HL-60 (cell line): ENCODE results near the gene MYO16.
A peak's percentile ranks its signal among the peaks of the same experiment; 100 is the strongest.

Source experiments
- DNase-seq, 2 experiments: peaks; one replicate each; pipeline ENCODE4 v3.0.0-alpha.2; 2010 to 2020; ENCODE audit warnings: low read depth in 1 of 2, low spot score in 1 of 2
- H3K27ac ChIP-seq: fragments of 250-450 bp; sonication (Bioruptor Pico); replicated peaks from 2 replicates; pipeline ENCODE4 v1.5.1; 2020; ENCODE audit warnings: mild to moderate bottlenecking, moderate library complexity
- H3K27me3 ChIP-seq: fragments of 250-450 bp; sonication (Bioruptor Pico); 2 replicates; pipeline ENCODE4 v1.5.1; 2021; ENCODE audit warnings: mild to moderate bottlenecking, moderate library complexity; ENCODE audit not compliant: insufficient read depth, poor library complexity, severe bottlenecking
- H3K4me3 ChIP-seq: replicated peaks from 2 replicates; pipeline ENCODE4 v1.5.1; 2011; ENCODE audit warnings: mild to moderate bottlenecking, control low read depth, low read length; ENCODE audit not compliant: insufficient read depth
- GABPA ChIP-seq: IDR thresholded peaks from 2 replicates; pipeline ENCODE4 v1.6.1; 2012; ENCODE audit warnings: low read depth
- POLR2AphosphoS5 ChIP-seq: IDR thresholded peaks from 2 replicates; pipeline ENCODE4 v1.6.1; 2012; ENCODE audit warnings: low read depth
- SPI1 ChIP-seq: IDR thresholded peaks from 2 replicates; pipeline ENCODE4 v1.6.1; 2012; ENCODE audit warnings: low read depth, mild to moderate bottlenecking, borderline replicate concordance
- TF ChIP-seq, protein P1 (sequence below): IDR thresholded peaks from 2 replicates; pipeline ENCODE4 v1.6.1; 2012; ENCODE audit warnings: low read depth; ENCODE audit not compliant: insufficient replicate concordance
- TF ChIP-seq, protein P2 (sequence below): IDR thresholded peaks from one replicate; pipeline ENCODE4 v1.5.1; 2011; ENCODE audit warnings: low read length, control low read depth, inconsistent platforms; ENCODE audit not compliant: insufficient read depth

Gene MYO16

DNA sequence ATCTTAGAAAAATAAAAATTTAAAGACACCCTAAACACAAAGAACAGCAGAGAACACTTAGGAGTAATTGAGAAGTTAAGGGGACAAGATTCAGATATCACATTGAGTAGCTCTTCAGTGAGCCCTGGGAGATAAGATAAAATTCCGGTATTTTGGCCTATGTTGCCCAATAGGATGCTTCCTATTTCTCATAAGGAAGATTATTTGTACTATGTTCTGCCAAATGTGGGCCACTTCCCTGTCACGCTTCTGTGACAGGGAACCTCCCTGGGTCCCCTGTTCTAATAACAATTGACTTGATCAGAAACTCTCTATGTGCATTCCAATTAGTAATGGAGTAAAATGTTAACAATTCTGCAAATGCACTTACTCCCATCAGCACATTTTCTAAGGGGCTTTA lies 310.7 kb downstream of the MYO16 start:
- Histone ChIP-seq H3K4me3 (no peak overlapping the region), H3K27me3 (no peaks in the 10 kb centered on the region), H3K27ac (no peak overlapping the region)
- peak in 1 of 2 experiments; percentile 29 for DNase-seq
- TF ChIP-seq GABPA = no peak
- TF ChIP-seq, protein P1, sequence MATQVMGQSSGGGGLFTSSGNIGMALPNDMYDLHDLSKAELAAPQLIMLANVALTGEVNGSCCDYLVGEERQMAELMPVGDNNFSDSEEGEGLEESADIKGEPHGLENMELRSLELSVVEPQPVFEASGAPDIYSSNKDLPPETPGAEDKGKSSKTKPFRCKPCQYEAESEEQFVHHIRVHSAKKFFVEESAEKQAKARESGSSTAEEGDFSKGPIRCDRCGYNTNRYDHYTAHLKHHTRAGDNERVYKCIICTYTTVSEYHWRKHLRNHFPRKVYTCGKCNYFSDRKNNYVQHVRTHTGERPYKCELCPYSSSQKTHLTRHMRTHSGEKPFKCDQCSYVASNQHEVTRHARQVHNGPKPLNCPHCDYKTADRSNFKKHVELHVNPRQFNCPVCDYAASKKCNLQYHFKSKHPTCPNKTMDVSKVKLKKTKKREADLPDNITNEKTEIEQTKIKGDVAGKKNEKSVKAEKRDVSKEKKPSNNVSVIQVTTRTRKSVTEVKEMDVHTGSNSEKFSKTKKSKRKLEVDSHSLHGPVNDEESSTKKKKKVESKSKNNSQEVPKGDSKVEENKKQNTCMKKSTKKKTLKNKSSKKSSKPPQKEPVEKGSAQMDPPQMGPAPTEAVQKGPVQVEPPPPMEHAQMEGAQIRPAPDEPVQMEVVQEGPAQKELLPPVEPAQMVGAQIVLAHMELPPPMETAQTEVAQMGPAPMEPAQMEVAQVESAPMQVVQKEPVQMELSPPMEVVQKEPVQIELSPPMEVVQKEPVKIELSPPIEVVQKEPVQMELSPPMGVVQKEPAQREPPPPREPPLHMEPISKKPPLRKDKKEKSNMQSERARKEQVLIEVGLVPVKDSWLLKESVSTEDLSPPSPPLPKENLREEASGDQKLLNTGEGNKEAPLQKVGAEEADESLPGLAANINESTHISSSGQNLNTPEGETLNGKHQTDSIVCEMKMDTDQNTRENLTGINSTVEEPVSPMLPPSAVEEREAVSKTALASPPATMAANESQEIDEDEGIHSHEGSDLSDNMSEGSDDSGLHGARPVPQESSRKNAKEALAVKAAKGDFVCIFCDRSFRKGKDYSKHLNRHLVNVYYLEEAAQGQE = no peak
- TF ChIP-seq, protein P2, sequence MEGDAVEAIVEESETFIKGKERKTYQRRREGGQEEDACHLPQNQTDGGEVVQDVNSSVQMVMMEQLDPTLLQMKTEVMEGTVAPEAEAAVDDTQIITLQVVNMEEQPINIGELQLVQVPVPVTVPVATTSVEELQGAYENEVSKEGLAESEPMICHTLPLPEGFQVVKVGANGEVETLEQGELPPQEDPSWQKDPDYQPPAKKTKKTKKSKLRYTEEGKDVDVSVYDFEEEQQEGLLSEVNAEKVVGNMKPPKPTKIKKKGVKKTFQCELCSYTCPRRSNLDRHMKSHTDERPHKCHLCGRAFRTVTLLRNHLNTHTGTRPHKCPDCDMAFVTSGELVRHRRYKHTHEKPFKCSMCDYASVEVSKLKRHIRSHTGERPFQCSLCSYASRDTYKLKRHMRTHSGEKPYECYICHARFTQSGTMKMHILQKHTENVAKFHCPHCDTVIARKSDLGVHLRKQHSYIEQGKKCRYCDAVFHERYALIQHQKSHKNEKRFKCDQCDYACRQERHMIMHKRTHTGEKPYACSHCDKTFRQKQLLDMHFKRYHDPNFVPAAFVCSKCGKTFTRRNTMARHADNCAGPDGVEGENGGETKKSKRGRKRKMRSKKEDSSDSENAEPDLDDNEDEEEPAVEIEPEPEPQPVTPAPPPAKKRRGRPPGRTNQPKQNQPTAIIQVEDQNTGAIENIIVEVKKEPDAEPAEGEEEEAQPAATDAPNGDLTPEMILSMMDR = no peak

DNA sequence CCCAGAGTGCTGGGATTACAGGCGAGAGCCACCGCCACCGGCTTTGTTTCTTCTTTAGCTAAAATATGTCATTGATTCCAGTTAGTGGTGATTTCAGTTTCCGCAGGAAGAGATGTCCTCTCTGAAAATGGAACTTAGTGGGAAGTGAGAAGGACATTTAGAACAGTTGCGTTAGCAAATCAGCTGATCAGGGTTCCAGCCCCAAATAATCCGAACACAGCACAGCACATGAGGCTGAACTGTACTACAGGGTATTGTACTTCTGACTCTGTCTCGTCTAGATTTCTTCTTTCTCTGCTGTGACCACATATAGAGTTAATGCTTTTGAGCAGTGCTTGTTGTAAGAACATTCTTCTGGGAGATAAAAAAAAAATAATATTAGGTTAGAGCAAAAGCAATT lies 314.4 kb downstream of the MYO16 start:
- H3K4me3 ChIP-seq = no peak overlapping the region
- TF ChIP-seq GABPA (no peak), POLR2AphosphoS5 (no peak), SPI1 (no peak)
- TF ChIP-seq, protein P1 = no peak
- TF ChIP-seq, protein P2 = no peak
- DNase-seq = no peak
- H3K27ac ChIP-seq = no peak overlapping the region
- no peaks in the 10 kb centered on the region for H3K27me3 ChIP-seq

DNA sequence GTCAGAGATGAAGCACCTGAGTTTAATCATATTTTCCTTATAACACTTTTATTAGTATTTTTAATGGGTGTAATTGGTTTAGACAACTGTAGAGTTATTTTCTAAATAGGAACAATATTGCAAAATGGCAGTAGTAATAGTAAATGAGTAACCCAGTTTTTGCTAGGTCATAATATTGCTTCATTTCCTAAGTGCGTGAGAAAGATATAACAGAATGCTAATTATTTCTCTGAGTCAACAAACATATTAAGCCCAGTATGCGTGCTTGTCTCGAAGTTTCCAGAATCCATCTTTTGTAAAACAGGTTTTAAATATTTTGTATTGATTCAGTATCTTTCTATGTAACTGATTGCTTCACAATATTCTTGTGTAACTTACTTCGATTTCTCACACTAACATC lies 315.3 kb downstream of the MYO16 start:
- peak in 1 of 2 experiments; percentile 57 for DNase-seq
- Histone ChIP-seq H3K27me3 (no peaks in the 10 kb centered on the region), H3K4me3 (no peak overlapping the region), H3K27ac (no peak overlapping the region)
- TF ChIP-seq GABPA (no peak), SPI1 (no peak), POLR2AphosphoS5 (no peak)
- TF ChIP-seq, protein P1 = no peak
- TF ChIP-seq, protein P2 = no peak
